Measurements from ENCODE around the gene SMARCA2.

DNA sequence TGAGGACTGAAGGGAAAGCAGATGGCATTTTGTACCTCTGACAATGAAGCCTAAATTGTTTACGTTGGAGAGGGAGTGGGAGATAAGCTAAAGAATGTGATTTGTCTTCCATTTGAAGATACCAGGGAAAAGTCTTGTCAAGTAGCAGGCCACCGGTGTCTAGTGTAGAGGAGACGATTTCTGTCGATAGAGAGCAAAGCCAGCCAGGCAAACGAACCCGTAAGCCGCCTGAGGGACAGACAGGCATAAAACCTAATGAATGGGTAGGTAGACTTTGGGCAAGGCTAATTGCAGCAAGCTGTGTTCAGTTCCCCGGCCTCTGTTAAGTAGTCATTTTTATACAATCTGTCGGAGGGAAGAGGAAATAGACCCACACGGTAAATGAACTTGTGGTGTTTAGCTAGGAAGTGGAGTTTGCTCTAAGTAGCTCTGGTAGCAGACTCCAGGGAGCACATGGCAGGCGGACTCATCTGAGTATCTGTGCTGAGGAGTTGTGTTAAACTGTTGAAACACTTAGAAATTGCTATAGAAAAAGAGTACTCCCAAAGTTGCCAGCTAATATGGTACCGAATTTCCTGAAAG is 28.8 kb downstream of the SMARCA2 start:
- TF ChIP-seq PHF8 (IDR thresholded peaks at IDR 0.05; ENCODE audit: borderline replicate concordance, low read depth) (no peak), EHMT2 (IDR thresholded peaks at IDR 0.05; ENCODE audit: low read depth) (no peak), SREBF2 (IDR thresholded peaks at IDR 0.05) (no peak), EP300 (IDR thresholded peaks at IDR 0.05) (no peak), POLR2A (IDR thresholded peaks at IDR 0.05; ENCODE audit: low read length) (no peak), KDM1A (IDR thresholded peaks at IDR 0.05; ENCODE audit: low read depth) (no peak), BHLHE40 (IDR thresholded peaks at IDR 0.05; ENCODE audit: low read depth, low read length) (no peak), CBX8 (IDR thresholded peaks at IDR 0.05) (no peak), FOSL2 (IDR thresholded peaks at IDR 0.05) (no peak), FOSL2 (CRISPR knock-in tag; IDR thresholded peaks at IDR 0.05) (no peak), CBX2 (IDR thresholded peaks at IDR 0.05; ENCODE audit: borderline replicate concordance, low read depth) (no peak)
- TF ChIP-seq, protein P1, sequence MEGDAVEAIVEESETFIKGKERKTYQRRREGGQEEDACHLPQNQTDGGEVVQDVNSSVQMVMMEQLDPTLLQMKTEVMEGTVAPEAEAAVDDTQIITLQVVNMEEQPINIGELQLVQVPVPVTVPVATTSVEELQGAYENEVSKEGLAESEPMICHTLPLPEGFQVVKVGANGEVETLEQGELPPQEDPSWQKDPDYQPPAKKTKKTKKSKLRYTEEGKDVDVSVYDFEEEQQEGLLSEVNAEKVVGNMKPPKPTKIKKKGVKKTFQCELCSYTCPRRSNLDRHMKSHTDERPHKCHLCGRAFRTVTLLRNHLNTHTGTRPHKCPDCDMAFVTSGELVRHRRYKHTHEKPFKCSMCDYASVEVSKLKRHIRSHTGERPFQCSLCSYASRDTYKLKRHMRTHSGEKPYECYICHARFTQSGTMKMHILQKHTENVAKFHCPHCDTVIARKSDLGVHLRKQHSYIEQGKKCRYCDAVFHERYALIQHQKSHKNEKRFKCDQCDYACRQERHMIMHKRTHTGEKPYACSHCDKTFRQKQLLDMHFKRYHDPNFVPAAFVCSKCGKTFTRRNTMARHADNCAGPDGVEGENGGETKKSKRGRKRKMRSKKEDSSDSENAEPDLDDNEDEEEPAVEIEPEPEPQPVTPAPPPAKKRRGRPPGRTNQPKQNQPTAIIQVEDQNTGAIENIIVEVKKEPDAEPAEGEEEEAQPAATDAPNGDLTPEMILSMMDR (IDR thresholded peaks at IDR 0.05), result no peak

All from A549 (cell line).